Activated effector memory CD4-positive, alpha-beta T cell treated with Interleukin-2 at 50 U/mL for 16 hours (primary cell): ENCODE measurements around the gene CD99.
"Not testable (repeated sequence)": the region's sequence is repeated elsewhere in the genome, so short reads cannot be mapped to it uniquely, and the experiment has no call there.

Experiments
- DNase-seq: peaks from one replicate; pipeline ENCODE4 v3.0.0-alpha.2; 2020

The CD99 gene

GRCh38 chrX:2732649-2733048 is 41.6 kb downstream of the CD99 start:
- DNase-seq, result no peak

GRCh38 chrX:2733286-2733685 is 42.2 kb downstream of the CD99 start:
- no peak for DNase-seq

- DNase-seq, result no peak
Observed at GRCh38 chrX:2735270-2735669, 44.2 kb downstream of the CD99 start.

GRCh38 chrX:2740672-2741071 is 49.6 kb downstream of the CD99 start:
- no peak for DNase-seq

- DNase-seq, result no peak
Observed at GRCh38 chrX:2741386-2741785, 50.3 kb downstream of the CD99 start.

- not testable (repeated sequence) for DNase-seq
Observed at GRCh38 chrX:2746250-2746649, 55.2 kb downstream of the CD99 start.

GRCh38 chrX:2748171-2748814 is 57.2 kb downstream of the CD99 start:
- no peak for DNase-seq

GRCh38 chrX:2748815-2749188 is 57.7 kb downstream of the CD99 start:
- no peak for DNase-seq

GRCh38 chrX:2751291-2751690 is 60.2 kb downstream of the CD99 start:
- DNase-seq, result no peak

- not testable (repeated sequence) for DNase-seq
Observed at GRCh38 chrX:2751874-2752300, 60.8 kb downstream of the CD99 start, which contains the start of gene XG. Gene XG, plus strand, starts transcription at chrX:2752040. Its CDS starts 235 bp downstream, at chrX:2752275.

- not testable (repeated sequence) for DNase-seq
Observed at GRCh38 chrX:2752441-2752840, 61.3 kb downstream of the CD99 start.

- not testable (repeated sequence) for DNase-seq
Observed at GRCh38 chrX:2755163-2755715, 64.1 kb downstream of the CD99 start.

GRCh38 chrX:2756548-2756947 is 65.5 kb downstream of the CD99 start:
- no peak for DNase-seq

GRCh38 chrX:2761246-2761645 is 70.2 kb downstream of the CD99 start:
- DNase-seq, result no peak

- DNase-seq, result not testable (repeated sequence)
Observed at GRCh38 chrX:2762671-2763070, 71.6 kb downstream of the CD99 start.

- DNase-seq, result not testable (repeated sequence)
Observed at GRCh38 chrX:2764766-2765548, 73.9 kb downstream of the CD99 start.

GRCh38 chrX:2765549-2765830 is 74.4 kb downstream of the CD99 start:
- DNase-seq, result no peak

GRCh38 chrX:2766906-2767305 is 75.8 kb downstream of the CD99 start:
- DNase-seq, result no peak

GRCh38 chrX:2767631-2768455 is 76.7 kb downstream of the CD99 start:
- DNase-seq, result no peak

GRCh38 chrX:2769615-2770014 is 78.5 kb downstream of the CD99 start:
- DNase-seq, result no peak

- DNase-seq, result not testable (repeated sequence)
Observed at GRCh38 chrX:2773166-2774055, 82.3 kb downstream of the CD99 start.

- DNase-seq, result no peak
Observed at GRCh38 chrX:2774057-2774456, 83.0 kb downstream of the CD99 start.
